ENCODE results near the gene ERGIC3.

DNA sequence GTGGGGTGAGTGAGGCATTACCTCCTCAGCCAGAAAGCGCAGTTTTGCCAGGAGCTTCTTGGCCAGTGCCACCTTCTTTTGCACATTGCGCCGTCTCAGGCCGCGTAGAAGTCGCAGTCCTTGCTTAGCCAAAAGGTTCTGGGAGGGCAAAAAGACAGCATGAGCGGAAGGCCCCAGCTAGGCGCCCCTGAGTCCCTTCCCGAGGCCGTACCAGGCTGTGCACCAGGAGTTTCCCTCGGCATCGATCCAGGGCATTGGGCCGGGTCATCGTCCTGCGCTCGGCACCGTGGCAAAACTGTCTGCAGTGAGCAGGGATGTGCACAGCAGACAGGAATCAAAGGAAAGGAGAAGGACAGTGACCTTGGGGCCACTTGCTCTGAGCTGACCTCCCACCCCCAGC, 53.6 kb downstream of the ERGIC3 start:
- TF ChIP-seq CTCF (IDR thresholded peaks at IDR 0.05) (no peak), EZH2 (IDR thresholded peaks at IDR 0.05; ENCODE audit: borderline replicate concordance, insufficient read depth, low read depth, low read length, poor library complexity, severe bottlenecking) (no peak)
